HepG2 (cell line): ENCODE measurements around the gene RPS19. TPM values are rescaled to one million over a fixed set of nuclear protein-coding genes. Genes with fewer than 3 reads are reported as not detected.
A peak's percentile ranks its signal among the peaks of the same experiment; 100 is the strongest.

Experiments
- ARNTL ChIP-seq: sonication (generic); formaldehyde crosslinking; IDR thresholded peaks from 2 replicates; pipeline ENCODE4 v1.4.0; 2020; ENCODE audit warnings: mild to moderate bottlenecking, missing genetic modification reagents
- FOXA1 ChIP-seq, 2 experiments: fragments of 450-650 bp in 1 of 2; sonication (generic) in 1 of 2; formaldehyde crosslinking in 1 of 2; IDR thresholded peaks; 2 replicates each; pipeline versions ENCODE4 v1.4.0 to v1.6.1; 2016 to 2020; ENCODE audit warnings: missing genetic modification reagents in 1 of 2
- HMG20A ChIP-seq: IDR thresholded peaks from 2 replicates; pipeline ENCODE4 v1.6.1; 2016; ENCODE audit warnings: borderline replicate concordance
- NFKBIZ ChIP-seq: IDR thresholded peaks from 2 replicates; pipeline ENCODE4 v1.6.1; 2018; ENCODE audit warnings: missing genetic modification reagents, missing compliant biosample characterization
- POGZ ChIP-seq: sonication (generic); formaldehyde crosslinking; IDR thresholded peaks from 2 replicates; pipeline ENCODE4 v1.4.0; 2020; ENCODE audit warnings: mild to moderate bottlenecking, missing genetic modification reagents
- POLR2A ChIP-seq, 2 experiments: IDR thresholded peaks; 2 replicates each; pipeline ENCODE4 v1.6.1; 2011; ENCODE audit warnings: low read depth in 2 of 2, low read length in 2 of 2, mild to moderate bottlenecking in 1 of 2, moderate library complexity in 1 of 2; ENCODE audit not compliant: insufficient read depth in 1 of 2
- REL ChIP-seq: sonication (generic); formaldehyde crosslinking; conservative IDR thresholded peaks from 2 replicates; pipeline ENCODE4 v1.8.0; 2022; ENCODE audit warnings: mild to moderate bottlenecking, missing genetic modification reagents, moderate library complexity
- SMC3 ChIP-seq: IDR thresholded peaks from 2 replicates; pipeline ENCODE4 v1.6.1; 2011; ENCODE audit warnings: low read length, improper control_type of control experiment
- SP4 ChIP-seq: sonication (generic); formaldehyde crosslinking; IDR thresholded peaks from 2 replicates; pipeline ENCODE4 v1.8.1; 2023; ENCODE audit warnings: mild to moderate bottlenecking, missing genetic modification reagents
- SP5 ChIP-seq: IDR thresholded peaks from 2 replicates; pipeline ENCODE4 v1.6.1; 2016; ENCODE audit warnings: low read depth, borderline replicate concordance
- THAP11 ChIP-seq: IDR thresholded peaks from 2 replicates; pipeline ENCODE4 v1.6.1; 2016; ENCODE audit warnings: missing biosample characterization, missing genetic modification reagents
- XRCC5 ChIP-seq: fragments of 200-400 bp; formaldehyde crosslinking; optimal IDR thresholded peaks from 2 replicates; pipeline ENCODE3; 2017; ENCODE audit warnings: mild to moderate bottlenecking, low read length
- ZFAT ChIP-seq: sonication (generic); formaldehyde crosslinking; conservative IDR thresholded peaks from 2 replicates; pipeline ENCODE4 v1.8.1; 2023; ENCODE audit warnings: missing genetic modification reagents, inconsistent platforms
- ZFX ChIP-seq: sonication (generic); formaldehyde crosslinking; IDR thresholded peaks from 2 replicates; pipeline ENCODE4 v1.4.0; 2020; ENCODE audit warnings: mild to moderate bottlenecking, low read depth, missing genetic modification reagents, moderate library complexity
- ZNF263 ChIP-seq: sonication (generic); formaldehyde crosslinking; IDR thresholded peaks from 2 replicates; pipeline ENCODE4 v1.4.0; 2020; ENCODE audit warnings: missing genetic modification reagents
- ZNF619 ChIP-seq: sonication (generic); formaldehyde crosslinking; IDR thresholded peaks from 2 replicates; pipeline ENCODE4 v1.4.0; 2020; ENCODE audit warnings: mild to moderate bottlenecking, missing genetic modification reagents
- ZNF7 ChIP-seq: IDR thresholded peaks from 2 replicates; pipeline ENCODE4 v1.6.1; 2016; ENCODE audit warnings: missing biosample characterization, missing genetic modification reagents
- ZSCAN22 ChIP-seq: sonication (generic); formaldehyde crosslinking; IDR thresholded peaks from 2 replicates; pipeline ENCODE4 v1.4.0; 2020; ENCODE audit warnings: mild to moderate bottlenecking, missing genetic modification reagents
- polyA plus RNA-seq, 8 experiments: library from polyadenylated mRNA; depleted of rRNA in 3 of 8; stranded (reverse) in 7 of 8; unstranded in 1 of 8; fragments of >200 nt; fragmentation: Illumina TruSeq in 4 of 8; extraction: Trizol in 4 of 8; gene quantifications; 2 replicates each; pipeline versions ENCODE4 v1.2.1 to v1.2.3, GENCODE V29; 2011 to 2016; ENCODE audit warnings: low read depth in 4 of 8, missing spikeins in 1 of 8, mixed read lengths in 1 of 8; ENCODE audit not compliant: insufficient read depth in 1 of 8
- total RNA-seq, 5 experiments: library from RNA; depleted of rRNA; stranded (reverse); fragments of >200 nt; fragmentation: Illumina TruSeq; extraction: Trizol; gene quantifications; 2 replicates each; pipeline ENCODE4 v1.2.3, GENCODE V29; 2016; ENCODE audit warnings: low read depth in 1 of 5
- TF ChIP-seq, protein P1 (sequence below): IDR thresholded peaks from 2 replicates; pipeline ENCODE4 v1.6.1; 2012; ENCODE audit warnings: inconsistent platforms
- TF ChIP-seq, protein P2 (sequence below): sonication (generic); formaldehyde crosslinking; IDR thresholded peaks from 2 replicates; pipeline ENCODE4 v1.4.0; 2020; ENCODE audit warnings: missing genetic modification reagents
- TF ChIP-seq, protein P3 (sequence below): sonication (generic); formaldehyde crosslinking; IDR thresholded peaks from 2 replicates; pipeline ENCODE4 v1.4.0; 2020; ENCODE audit warnings: missing genetic modification reagents
- TF ChIP-seq, protein P4 (sequence below): sonication (generic); formaldehyde crosslinking; IDR thresholded peaks from 2 replicates; pipeline ENCODE4 v1.4.0; 2020; ENCODE audit warnings: mild to moderate bottlenecking, missing genetic modification reagents
- TF ChIP-seq, protein P5 (sequence below): sonication (generic); formaldehyde crosslinking; IDR thresholded peaks from 2 replicates; pipeline ENCODE4 v1.4.0; 2020; ENCODE audit warnings: missing genetic modification reagents, borderline replicate concordance

The RPS19 gene
- total and polyA plus RNA-seq, 2 of the 13 experiments (the other 11 are each of a cell fraction or from before 2014, with no cell fraction given): 1,983 to 4,758 TPM

DNA sequence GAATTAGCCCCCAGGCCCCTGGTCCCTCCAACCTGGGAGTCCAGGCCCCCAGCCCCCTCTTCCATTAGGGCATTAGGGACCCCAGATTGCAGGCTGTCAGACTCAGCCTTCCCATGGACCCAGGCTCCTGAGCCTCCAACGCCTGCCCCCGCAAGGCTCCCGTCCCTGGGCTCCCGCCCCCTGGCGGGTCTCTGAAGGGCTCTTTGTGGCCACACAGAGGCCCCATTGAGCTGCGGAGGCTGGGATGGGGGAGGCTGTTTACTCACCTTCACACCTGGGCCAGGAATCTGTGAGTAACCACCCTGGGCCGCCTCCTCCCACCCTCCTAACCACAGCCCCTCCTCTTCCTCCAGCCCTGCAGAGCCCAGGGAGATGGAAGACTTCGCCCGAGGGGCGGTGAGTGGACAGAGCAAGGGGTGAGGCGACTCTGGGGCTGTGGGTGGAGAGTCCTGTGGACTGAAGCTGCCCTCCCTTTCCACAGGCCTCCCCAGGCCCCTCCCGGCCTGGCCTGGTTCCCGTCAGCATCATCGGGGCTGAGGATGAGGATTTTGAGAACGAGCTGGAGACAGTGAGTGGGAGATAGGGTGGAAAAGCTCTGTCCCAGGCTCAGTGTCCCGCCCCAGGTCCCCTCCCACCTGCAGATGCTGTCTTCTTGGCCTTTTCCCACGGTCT is 27.8 kb downstream of the RPS19 start (continued):
- TF ChIP-seq ARNTL (peak; percentile 66; the same call in 1 of the 2 replicates), ZSCAN22 (CRISPR knock-in tag) (peak; percentile 85), SP5 (peak; percentile 99), REL (CRISPR knock-in tag) (no peak), ZFX (peak; percentile 67), HMG20A (CRISPR knock-in tag) (peak; percentile 61; the same call in 1 of the 2 replicates), POGZ (CRISPR knock-in tag) (0 out of 2 replicates have a peak, but pooled peaks have one; percentile 21), FOXA1 (IDR thresholded peaks at IDR 0.05) (no peak), FOXA1 (CRISPR knock-in tag; IDR thresholded peaks at IDR 0.05) (peak; percentile 97), ZNF263 (CRISPR knock-in tag) (peak; percentile 21; the same call in 1 of the 2 replicates), ZNF7 (0 out of 2 replicates have a peak, but pooled peaks have one; percentile 58), XRCC5 (peak; percentile 82), ZFAT (no peak), POLR2A (IDR thresholded peaks at IDR 0.05; ENCODE audit: insufficient read depth in 1 of 2, low read depth in 2 of 2, low read length in 2 of 2) (no peak), NFKBIZ (CRISPR knock-in tag) (peak; percentile 26; the same call in 1 of the 2 replicates), THAP11 (CRISPR knock-in tag) (peak; percentile 74), SMC3 (peak; percentile 20; the same call in 1 of the 2 replicates), ZNF619 (CRISPR knock-in tag) (no peak), SP4 (CRISPR knock-in tag) (peak; percentile 66)
- TF ChIP-seq, protein P1, sequence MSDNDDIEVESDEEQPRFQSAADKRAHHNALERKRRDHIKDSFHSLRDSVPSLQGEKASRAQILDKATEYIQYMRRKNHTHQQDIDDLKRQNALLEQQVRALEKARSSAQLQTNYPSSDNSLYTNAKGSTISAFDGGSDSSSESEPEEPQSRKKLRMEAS: peak; percentile 30; the same call in 1 of the 2 replicates
- TF ChIP-seq, protein P2, sequence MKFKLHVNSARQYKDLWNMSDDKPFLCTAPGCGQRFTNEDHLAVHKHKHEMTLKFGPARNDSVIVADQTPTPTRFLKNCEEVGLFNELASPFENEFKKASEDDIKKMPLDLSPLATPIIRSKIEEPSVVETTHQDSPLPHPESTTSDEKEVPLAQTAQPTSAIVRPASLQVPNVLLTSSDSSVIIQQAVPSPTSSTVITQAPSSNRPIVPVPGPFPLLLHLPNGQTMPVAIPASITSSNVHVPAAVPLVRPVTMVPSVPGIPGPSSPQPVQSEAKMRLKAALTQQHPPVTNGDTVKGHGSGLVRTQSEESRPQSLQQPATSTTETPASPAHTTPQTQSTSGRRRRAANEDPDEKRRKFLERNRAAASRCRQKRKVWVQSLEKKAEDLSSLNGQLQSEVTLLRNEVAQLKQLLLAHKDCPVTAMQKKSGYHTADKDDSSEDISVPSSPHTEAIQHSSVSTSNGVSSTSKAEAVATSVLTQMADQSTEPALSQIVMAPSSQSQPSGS (CRISPR knock-in tag): peak; percentile 66; the same call in 1 of the 2 replicates
- TF ChIP-seq, protein P3, sequence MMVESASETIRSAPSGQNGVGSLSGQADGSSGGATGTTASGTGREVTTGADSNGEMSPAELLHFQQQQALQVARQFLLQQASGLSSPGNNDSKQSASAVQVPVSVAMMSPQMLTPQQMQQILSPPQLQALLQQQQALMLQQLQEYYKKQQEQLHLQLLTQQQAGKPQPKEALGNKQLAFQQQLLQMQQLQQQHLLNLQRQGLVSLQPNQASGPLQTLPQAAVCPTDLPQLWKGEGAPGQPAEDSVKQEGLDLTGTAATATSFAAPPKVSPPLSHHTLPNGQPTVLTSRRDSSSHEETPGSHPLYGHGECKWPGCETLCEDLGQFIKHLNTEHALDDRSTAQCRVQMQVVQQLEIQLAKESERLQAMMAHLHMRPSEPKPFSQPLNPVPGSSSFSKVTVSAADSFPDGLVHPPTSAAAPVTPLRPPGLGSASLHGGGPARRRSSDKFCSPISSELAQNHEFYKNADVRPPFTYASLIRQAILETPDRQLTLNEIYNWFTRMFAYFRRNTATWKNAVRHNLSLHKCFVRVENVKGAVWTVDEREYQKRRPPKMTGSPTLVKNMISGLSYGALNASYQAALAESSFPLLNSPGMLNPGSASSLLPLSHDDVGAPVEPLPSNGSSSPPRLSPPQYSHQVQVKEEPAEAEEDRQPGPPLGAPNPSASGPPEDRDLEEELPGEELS: peak; percentile 98
- TF ChIP-seq, protein P4, sequence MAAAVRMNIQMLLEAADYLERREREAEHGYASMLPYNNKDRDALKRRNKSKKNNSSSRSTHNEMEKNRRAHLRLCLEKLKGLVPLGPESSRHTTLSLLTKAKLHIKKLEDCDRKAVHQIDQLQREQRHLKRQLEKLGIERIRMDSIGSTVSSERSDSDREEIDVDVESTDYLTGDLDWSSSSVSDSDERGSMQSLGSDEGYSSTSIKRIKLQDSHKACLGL (CRISPR knock-in tag): peak; percentile 30; the same call in 1 of the 2 replicates
- TF ChIP-seq, protein P5, sequence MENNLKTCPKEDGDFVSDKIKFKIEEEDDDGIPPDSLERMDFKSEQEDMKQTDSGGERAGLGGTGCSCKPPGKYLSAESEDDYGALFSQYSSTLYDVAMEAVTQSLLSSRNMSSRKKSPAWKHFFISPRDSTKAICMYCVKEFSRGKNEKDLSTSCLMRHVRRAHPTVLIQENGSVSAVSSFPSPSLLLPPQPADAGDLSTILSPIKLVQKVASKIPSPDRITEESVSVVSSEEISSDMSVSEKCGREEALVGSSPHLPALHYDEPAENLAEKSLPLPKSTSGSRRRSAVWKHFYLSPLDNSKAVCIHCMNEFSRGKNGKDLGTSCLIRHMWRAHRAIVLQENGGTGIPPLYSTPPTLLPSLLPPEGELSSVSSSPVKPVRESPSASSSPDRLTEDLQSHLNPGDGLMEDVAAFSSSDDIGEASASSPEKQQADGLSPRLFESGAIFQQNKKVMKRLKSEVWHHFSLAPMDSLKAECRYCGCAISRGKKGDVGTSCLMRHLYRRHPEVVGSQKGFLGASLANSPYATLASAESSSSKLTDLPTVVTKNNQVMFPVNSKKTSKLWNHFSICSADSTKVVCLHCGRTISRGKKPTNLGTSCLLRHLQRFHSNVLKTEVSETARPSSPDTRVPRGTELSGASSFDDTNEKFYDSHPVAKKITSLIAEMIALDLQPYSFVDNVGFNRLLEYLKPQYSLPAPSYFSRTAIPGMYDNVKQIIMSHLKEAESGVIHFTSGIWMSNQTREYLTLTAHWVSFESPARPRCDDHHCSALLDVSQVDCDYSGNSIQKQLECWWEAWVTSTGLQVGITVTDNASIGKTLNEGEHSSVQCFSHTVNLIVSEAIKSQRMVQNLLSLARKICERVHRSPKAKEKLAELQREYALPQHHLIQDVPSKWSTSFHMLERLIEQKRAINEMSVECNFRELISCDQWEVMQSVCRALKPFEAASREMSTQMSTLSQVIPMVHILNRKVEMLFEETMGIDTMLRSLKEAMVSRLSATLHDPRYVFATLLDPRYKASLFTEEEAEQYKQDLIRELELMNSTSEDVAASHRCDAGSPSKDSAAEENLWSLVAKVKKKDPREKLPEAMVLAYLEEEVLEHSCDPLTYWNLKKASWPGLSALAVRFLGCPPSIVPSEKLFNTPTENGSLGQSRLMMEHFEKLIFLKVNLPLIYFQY (CRISPR knock-in tag): peak; percentile 75; the same call in 1 of the 2 replicates
